HG02885 (cell line): ENCODE results near the gene TMPRSS11B.
"Not testable (repeated sequence)": the region's sequence is repeated elsewhere in the genome, so short reads cannot be mapped to it uniquely, and the experiment has no call there.

Experiments used
- ATAC-seq: cut with Tn5 transposase; IDR thresholded peaks from one replicate; pipeline ENCODE4 v1.9.1; 2021; ENCODE audit warnings: mild to moderate bottlenecking; ENCODE audit not compliant: unreplicated experiment, poor library complexity

The TMPRSS11B gene

GRCh38 chr4:68228568-68228967, 16.9 kb downstream of the TMPRSS11B start:
- no peak for ATAC-seq

DNA sequence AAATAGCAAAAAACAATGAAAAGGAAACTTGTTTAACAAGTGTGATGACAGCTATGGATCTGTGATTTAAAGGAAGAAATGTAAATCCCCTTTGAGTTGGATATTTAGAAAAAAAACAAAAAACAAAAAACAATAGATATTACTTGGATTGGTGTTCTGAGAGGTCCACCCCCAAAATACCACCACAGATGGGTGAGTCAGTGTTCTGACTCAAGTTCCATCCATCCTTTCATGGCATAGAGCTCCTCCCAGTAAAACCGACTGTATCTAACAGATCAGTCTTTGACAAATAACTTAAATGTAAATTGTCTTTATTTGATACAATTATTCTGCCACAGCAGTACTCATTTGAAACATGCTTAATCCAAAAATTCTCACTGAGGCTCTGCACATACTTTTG, 27.4 kb downstream of the TMPRSS11B start:
- ATAC-seq, result no peak

DNA sequence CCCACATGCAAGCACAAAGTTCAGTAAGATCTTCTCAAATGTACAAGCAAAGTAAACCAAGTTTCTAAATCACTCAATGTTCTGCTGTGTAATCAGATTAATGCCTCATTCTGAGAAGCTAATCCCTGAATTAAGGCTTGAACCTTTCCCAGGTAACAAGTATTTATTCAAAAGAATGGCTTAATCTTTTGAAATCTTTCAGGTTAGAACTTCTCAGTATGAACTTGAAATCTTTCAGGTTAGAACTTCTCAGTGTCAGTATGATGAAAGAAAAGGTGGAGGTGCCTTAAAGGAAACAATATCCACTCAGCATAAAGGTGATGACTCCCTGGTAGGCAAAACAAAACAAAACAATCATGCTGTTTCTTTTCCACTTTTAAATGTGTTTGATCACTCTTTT, 29.0 kb downstream of the TMPRSS11B start:
- ATAC-seq, result no peak

DNA sequence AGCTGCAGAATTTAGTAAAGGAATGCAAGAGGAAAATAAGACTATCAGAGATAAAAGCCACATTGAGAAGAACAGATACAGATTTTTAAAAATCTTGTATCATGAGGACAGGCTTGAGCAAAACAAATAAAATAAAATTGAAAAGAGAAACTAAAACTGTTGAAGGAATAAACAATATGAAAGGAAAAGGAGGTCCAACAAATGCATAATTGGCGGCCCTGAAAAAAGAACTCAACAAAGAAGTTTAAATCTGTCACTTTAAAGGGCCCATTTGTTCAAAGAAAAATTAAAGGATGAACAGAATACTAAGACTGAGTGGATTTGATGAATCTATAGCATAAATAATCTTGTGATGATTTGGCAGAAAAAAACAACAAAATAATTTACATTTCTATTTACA, 36.5 kb downstream of the TMPRSS11B start:
- ATAC-seq, result no peak

DNA sequence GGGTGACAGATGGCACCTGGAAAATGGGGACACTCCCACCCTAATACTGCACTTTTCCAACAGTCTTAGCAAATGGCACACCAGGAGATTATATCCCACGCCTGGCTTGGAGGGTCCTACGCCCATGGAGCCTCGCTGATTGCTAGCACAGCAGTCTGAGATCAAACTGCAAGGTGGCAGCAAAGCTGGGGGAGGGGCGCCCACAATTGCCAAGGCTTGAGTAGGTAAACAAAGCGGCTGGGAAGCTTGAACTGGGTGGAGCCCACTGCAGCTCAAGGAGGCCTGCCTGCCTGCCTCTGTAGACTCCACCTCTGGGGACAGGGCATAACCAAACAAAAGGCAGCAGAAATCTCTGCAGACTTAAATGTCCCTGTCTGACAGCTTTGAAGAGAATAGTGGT, 51.2 kb downstream of the TMPRSS11B start:
- not testable (repeated sequence) for ATAC-seq

DNA sequence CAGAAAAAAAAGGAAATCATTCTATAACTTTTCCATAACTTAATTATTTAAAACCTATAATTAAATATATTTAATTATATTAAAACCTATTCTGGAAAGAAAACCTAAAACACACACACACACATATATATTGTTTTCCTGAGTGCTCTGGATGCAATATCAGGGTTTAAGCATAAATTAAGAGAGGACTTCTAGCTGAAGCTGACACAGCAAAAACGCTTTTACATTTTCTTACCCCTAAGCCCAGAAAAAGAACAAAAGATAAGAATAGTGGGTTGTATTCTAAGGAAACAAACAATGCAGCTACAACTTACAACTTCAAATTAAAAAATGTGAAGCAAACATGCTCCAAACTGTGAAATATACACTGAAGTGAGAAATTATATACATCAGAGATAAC, 52.3 kb downstream of the TMPRSS11B start:
- no peak for ATAC-seq

- no peak for ATAC-seq
Measured at GRCh38 chr4:68187145-68187544, 58.3 kb downstream of the TMPRSS11B start.

GRCh38 chr4:68184923-68185322, 60.6 kb downstream of the TMPRSS11B start:
- ATAC-seq, result no peak

DNA sequence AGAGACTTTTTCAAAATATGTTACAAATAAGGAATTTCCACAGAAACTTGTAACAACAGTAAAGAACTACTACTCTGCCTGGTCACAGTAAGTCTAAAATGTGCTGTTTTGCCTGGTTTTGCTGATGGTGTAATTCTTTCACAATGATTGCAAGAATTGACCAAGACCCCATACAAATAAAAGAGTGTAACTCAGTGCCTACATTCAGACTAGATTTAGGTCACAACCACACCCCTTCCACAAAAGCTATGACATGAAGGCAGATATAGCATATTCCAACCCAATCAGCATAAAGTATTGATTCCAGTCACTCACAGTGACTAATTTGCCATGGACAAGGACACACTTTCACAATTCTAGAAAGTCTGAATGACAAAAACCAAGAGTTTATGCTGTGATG, 62.1 kb downstream of the TMPRSS11B start:
- ATAC-seq, result no peak

DNA sequence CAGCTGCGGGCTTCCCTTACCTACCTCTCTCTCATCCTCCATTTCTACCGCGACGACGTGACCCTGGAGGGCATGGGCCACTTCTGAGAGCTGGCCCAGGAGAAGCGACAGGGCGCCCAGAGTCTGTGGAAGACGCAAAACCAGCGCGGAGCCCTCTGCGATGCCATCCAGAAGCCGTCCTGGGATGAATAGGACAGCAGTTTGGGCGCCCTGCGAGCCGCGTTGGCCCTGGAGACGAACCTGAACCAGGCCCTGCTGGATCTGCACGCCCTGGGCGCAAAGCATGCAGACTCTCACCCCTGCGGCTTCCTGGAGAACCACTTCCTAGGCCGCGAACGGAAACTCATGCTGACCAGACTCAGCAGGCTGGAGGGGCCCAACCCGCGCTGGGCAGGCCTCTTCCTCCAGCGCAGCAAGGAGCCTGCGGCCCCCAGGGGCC, 63.1 kb downstream of the TMPRSS11B start:
- ATAC-seq, result no peak

- no peak for ATAC-seq
Measured at GRCh38 chr4:68180849-68181526, 64.5 kb downstream of the TMPRSS11B start.

GRCh38 chr4:68176904-68177303, 68.6 kb downstream of the TMPRSS11B start:
- ATAC-seq, result no peak
